Stimulated activated memory B cell treated with anti-CD40 and anti-IgM and Interleukin-4, amounts not matched to agents 10 μg/mL and 1 μg/mL and 100 μg/mL, for 72 hours (primary cell): Measurements from ENCODE around the gene PLSCR2.
"Not testable (repeated sequence)": the region's sequence is repeated elsewhere in the genome, so short reads cannot be mapped to it uniquely, and the experiment has no call there.

Experiments used
- ATAC-seq: fragments of 150-1000 bp; cut with Tn5 transposase; 2 replicates; pipeline ENCODE4 v1.10.0; 2021
- H3K27ac Mint-ChIP-seq: one replicate; pipeline ENCODE4 v1.8.0; 2022; ENCODE audit warnings: mild to moderate bottlenecking, mixed read lengths
- H3K27me3 Mint-ChIP-seq: one replicate; pipeline ENCODE4 v1.8.0; 2022; ENCODE audit warnings: mixed read lengths
- H3K36me3 Mint-ChIP-seq: one replicate; pipeline ENCODE4 v1.8.0; 2022; ENCODE audit warnings: mixed read lengths
- H3K4me1 Mint-ChIP-seq: one replicate; pipeline ENCODE4 v1.8.0; 2022; ENCODE audit warnings: mixed read lengths
- H3K4me3 Mint-ChIP-seq: one replicate; pipeline ENCODE4 v1.8.0; 2022; ENCODE audit warnings: mild to moderate bottlenecking, moderate library complexity, mixed read lengths
- H3K9me3 Mint-ChIP-seq: one replicate; pipeline ENCODE4 v1.8.0; 2022; ENCODE audit warnings: mixed read lengths

The PLSCR2 gene

DNA sequence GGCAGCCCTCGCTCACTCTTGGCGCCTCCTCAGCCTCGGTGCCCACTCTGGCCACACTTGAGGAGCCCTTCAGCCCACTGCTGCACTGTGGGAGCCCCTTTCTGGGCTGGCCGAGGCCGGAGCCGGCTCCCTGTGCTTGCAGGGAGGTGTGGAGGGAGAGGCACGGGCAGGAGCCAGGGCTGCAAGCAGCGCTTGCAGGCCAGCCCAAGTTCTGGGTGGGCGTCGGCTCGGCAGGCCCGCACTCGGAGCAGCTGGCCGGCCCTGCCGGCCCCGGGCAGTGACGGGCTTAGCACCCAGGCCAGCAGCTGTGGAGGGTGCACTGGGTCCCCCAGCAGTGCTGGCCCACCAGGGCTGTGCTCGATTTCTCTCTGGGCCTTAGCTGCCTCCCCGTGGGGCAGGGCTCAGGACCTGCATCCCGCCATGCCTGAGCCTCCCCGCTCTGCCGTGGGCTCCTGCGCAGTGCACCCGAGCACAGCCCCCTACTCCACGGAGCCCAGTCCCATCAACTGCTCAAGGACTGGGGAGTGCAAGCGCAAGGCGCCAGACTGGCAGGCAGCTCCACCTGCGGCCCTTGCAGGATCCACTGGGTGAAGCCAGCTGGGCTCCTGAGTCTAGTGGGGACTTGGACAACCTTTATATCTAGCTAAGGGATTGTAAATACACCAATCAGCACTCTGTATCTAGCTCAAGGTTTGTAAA, 27.9 kb upstream of the PLSCR2 start:
- H3K9me3 Mint-ChIP-seq, ATAC-seq, H3K36me3 Mint-ChIP-seq, H3K4me1 Mint-ChIP-seq, H3K27ac Mint-ChIP-seq, H3K4me3 Mint-ChIP-seq: not testable (repeated sequence)
- peaks cover 34% of the 10 kb centered on the region for H3K27me3 Mint-ChIP-seq

DNA sequence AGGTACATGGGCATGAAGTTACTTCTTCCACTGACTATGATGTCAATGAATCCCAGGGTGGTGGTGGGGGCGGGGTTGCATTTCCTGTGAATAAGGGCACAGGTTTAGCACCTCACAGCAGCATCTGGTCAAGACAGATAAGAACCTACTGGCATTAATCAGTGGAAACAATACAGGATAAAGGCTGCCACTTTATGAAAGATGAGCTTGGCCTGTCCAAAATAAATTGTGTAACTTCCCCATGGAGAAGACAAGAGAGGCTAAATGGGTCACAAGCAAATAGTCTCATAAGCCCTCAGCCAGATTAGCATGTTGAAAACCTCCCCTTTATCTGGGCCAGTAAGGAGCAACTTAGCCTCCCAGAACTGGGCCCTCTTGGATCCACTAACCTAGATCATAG, 27.4 kb upstream of the PLSCR2 start:
- H3K27ac Mint-ChIP-seq, result no peak overlapping the region
- peaks cover 39% of the 10 kb centered on the region for H3K27me3 Mint-ChIP-seq
- H3K9me3 Mint-ChIP-seq, result peaks cover 6% of the 10 kb centered on the region
- no peak for ATAC-seq
- no peaks in the 10 kb centered on the region for H3K4me1 Mint-ChIP-seq
- H3K36me3 Mint-ChIP-seq, result peaks cover 5% of the 10 kb centered on the region
- no peak overlapping the region for H3K4me3 Mint-ChIP-seq

DNA sequence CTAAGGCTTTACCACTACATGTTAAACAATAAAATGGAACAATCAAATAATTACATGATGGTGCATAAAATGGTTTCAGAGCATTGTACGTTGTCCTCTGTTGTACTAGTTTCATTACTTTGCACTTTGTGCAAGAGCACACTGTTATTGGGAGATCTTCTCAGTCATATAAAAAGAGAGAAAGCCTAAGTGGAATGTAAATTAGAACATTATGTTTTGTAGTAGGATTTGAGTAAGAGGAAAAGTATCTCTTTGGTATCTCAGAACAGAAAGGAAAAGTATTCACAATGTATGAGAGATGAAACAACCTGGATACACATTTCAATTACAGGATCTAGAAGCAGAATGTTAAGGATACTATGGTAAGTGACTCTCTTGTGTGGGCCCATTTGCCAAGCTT, 26.9 kb upstream of the PLSCR2 start:
- Mint-ChIP-seq H3K36me3 (peaks cover 5% of the 10 kb centered on the region), H3K4me3 (no peak overlapping the region), H3K27ac (no peak overlapping the region), H3K4me1 (no peaks in the 10 kb centered on the region), H3K27me3 (peaks cover 39% of the 10 kb centered on the region), H3K9me3 (peaks cover 6% of the 10 kb centered on the region)
- ATAC-seq, result no peak

DNA sequence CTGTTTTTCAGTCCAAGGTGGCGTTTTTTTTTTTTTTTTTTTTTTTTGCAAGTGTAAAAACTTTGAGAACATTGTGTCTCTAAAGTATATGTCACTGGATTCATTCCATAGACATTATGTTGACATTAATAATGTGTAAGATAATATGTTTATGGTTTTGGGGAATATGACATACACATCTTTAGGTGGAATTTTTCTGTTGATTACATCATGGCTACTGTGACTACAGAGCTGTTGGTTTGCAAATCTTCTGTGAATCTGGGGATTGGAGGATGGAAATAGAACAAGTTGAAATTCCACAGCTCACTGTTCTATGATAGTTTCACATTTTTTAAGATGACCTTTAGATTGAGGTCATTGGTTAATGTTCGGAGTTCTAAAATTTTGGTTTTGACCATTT, 24.4 kb upstream of the PLSCR2 start:
- Mint-ChIP-seq H3K27me3 (peaks cover 39% of the 10 kb centered on the region), H3K9me3 (peaks cover 11% of the 10 kb centered on the region), H3K27ac (no peak overlapping the region), H3K4me1 (no peaks in the 10 kb centered on the region), H3K36me3 (peaks cover 5% of the 10 kb centered on the region), H3K4me3 (no peak overlapping the region)
- no peak for ATAC-seq

DNA sequence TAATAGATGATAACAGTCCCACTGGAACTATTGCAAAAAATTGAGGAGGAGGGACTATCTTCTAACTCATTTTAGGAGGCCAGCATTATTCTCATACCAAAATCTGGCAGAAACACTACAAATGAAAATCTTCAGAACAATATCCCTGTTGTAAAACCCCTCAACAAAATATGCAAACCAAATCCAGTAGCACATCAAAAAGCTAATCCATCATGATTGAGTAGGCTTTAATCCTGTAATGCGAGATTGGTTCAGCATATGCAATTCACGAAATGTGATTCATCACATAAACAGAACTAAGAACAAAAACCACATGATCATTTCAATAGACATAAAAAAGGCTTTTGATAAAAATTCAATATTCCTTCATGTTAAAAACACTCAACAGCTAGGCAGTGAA, 23.9 kb upstream of the PLSCR2 start:
- ATAC-seq, result no peak
- Mint-ChIP-seq H3K4me1 (no peaks in the 10 kb centered on the region), H3K27ac (no peak overlapping the region), H3K4me3 (no peak overlapping the region), H3K27me3 (peaks cover 39% of the 10 kb centered on the region), H3K36me3 (peaks cover 5% of the 10 kb centered on the region), H3K9me3 (peaks cover 12% of the 10 kb centered on the region)

DNA sequence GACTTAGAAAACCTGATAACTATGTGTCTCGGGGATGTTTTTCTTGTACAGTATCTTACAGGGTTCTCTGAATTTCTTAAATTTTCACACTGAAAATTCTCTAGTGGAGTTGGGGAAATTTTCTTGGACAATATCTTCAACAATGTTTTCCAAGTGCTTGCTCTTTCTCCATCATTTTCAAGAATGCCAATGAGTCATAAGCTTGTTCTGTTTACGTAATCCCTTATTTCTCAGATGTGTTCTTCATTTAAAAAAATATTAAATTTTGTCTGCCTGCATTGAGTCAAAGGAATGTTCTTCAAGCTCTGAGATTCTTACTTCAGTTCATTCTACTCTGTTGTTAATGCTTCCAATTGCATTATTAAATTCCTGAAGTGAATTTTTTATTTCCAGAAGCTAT, 21.9 kb upstream of the PLSCR2 start:
- peaks cover 5% of the 10 kb centered on the region for H3K36me3 Mint-ChIP-seq
- no peaks in the 10 kb centered on the region for H3K4me1 Mint-ChIP-seq
- peaks cover 15% of the 10 kb centered on the region for H3K9me3 Mint-ChIP-seq
- H3K27me3 Mint-ChIP-seq, result peaks cover 33% of the 10 kb centered on the region
- no peak for ATAC-seq
- no peak overlapping the region for H3K27ac Mint-ChIP-seq
- no peak overlapping the region for H3K4me3 Mint-ChIP-seq

DNA sequence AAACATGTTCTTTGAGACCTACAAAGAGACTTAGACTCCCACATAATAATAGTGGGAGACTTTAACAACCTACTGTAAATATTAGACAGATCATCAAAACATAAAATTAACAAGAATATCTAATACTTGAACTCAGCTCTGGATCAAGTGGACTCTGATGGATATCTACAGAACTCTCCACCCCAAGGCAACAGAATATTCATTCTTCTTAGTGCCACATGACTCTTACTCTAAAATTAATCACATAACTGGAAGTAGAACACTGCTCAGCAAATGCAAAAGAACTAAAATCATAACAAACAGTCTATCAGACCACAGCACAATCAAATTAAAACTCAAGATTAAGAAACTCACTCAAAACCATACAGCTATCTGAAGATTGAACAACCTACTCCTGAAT, 15.9 kb upstream of the PLSCR2 start:
- Mint-ChIP-seq H3K4me1 (no peaks in the 10 kb centered on the region), H3K27me3 (peaks cover 25% of the 10 kb centered on the region), H3K9me3 (peaks cover 18% of the 10 kb centered on the region), H3K27ac (no peak overlapping the region), H3K4me3 (no peak overlapping the region), H3K36me3 (peaks cover 8% of the 10 kb centered on the region)
- ATAC-seq, result no peak

DNA sequence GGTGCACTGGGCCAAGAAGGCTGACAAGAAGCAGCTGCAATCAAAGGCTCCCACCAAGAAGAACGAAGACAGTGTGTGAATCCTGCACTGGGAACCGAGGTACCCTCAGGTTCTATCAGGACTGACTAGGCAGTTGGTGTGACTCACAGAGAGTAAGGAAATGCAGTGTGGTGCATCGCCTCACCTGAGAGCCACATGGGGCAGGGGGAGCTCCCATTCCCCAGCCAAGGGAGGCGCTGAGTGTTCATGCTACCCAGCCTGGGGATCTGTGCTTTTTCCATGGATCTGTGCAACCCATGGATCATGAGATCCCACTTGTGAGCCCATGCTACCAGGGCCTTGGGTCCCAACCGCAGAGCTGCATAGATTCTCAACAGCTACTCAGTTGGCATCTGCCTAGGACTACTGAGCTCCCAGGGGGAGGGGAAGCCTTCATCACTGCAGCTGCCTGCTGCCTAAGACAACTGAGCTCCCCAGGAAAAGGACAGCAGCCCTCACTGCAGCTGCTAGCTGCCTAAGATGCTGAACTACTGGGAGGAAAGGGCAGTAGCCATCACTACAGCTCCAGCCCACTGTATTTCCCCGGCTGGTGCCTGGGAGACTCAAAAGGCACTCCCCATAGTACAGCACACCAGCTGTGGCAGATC, 6.9 kb upstream of the PLSCR2 start:
- peaks cover 3% of the 10 kb centered on the region for H3K9me3 Mint-ChIP-seq
- no peak for ATAC-seq
- no peak overlapping the region for H3K4me3 Mint-ChIP-seq
- H3K4me1 Mint-ChIP-seq, result no peaks in the 10 kb centered on the region
- peaks cover 31% of the 10 kb centered on the region for H3K27me3 Mint-ChIP-seq
- H3K36me3 Mint-ChIP-seq, result no peaks in the 10 kb centered on the region
- no peak overlapping the region for H3K27ac Mint-ChIP-seq

DNA sequence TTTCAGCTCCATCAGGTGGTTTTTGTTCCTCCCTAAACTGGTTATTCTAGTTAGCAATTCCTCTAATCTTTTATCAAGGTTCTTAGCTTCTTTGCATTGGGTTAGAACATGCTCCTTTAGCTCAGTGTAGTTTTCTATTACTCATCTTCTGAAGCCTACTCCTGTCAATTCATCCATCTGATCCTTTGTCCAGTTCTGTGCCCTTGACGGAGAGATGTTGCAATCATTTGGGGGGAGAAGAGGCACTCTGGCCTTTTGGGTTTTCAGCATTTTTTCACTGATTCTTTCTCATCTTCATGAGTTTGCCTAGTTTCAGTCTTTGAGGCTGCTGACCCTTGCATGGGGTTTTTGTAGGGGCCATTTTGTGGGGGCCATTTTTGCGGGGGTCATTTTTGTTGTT, 5.6 kb upstream of the PLSCR2 start:
- H3K36me3 Mint-ChIP-seq, H3K27ac Mint-ChIP-seq, ATAC-seq, H3K4me1 Mint-ChIP-seq, H3K4me3 Mint-ChIP-seq, H3K9me3 Mint-ChIP-seq: not testable (repeated sequence)
- H3K27me3 Mint-ChIP-seq, result peaks cover 25% of the 10 kb centered on the region

DNA sequence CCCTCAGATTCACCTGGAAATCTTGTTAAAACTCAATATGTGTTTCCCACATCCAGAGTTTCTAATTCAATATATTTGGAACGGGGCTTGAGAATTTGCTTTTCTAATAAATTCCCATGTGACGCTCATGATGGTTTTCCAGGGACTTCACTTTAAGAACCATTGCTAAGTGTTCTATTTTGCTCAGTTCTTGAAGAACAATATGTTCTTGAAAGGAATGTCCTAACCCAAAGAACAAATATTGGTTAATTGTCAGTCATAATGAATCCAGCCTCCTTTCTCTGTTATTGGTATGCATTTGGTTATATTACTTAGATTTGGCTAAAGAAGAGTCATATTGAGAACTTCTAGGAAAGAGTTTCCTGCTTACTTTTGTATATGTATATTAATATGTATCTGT, 4.4 kb upstream of the PLSCR2 start:
- Mint-ChIP-seq H3K36me3 (no peaks in the 10 kb centered on the region), H3K9me3 (no peaks in the 10 kb centered on the region), H3K27me3 (peaks cover 13% of the 10 kb centered on the region), H3K27ac (no peak overlapping the region), H3K4me1 (peaks cover 17% of the 10 kb centered on the region), H3K4me3 (no peak overlapping the region)
- no peak for ATAC-seq

DNA sequence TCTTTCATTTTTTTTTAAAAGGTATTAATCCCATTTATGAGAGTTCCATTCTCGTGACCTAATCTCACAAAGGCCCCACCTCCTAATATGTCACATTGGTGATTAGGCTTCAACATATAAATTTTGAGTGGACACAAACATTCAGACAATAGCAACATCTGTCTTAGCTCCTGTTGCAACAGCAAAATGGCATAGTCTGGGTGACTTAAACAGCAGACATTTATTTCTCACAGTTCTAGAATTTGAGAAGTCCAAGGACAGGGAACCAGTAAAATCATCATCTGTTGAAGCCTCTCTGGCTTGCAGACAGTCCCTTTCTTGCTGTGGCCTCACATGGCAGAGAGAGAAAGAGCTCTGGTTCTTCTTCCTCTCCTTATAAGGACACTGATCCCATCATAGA, 3.2 kb upstream of the PLSCR2 start:
- no peak overlapping the region for H3K4me3 Mint-ChIP-seq
- H3K4me1 Mint-ChIP-seq, result peaks cover 17% of the 10 kb centered on the region

DNA sequence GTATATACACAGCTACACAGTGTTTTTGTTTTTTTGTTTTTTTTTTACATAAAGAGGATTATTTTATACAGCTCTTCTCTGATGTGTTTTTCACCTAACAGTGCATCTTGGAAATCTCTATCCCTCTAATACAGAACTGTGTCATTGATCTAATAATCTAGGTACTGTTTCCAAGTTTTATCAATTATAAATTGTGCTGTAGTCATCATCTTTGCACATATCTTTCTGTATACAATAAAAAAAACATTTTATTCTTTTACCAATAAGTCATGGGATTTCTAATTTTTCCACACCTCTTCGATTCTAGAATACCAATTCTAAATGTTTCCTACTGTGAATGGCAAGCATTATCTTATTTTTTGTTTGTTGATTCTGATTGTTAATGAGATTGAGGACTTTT, 1.7 kb upstream of the PLSCR2 start:
- H3K9me3 Mint-ChIP-seq, result no peaks in the 10 kb centered on the region
- no peak overlapping the region for H3K27ac Mint-ChIP-seq
- no peak for ATAC-seq
- H3K4me3 Mint-ChIP-seq, result no peak overlapping the region
- H3K36me3 Mint-ChIP-seq, result no peaks in the 10 kb centered on the region
- H3K27me3 Mint-ChIP-seq, result no peaks in the 10 kb centered on the region
- peaks cover 17% of the 10 kb centered on the region for H3K4me1 Mint-ChIP-seq

More for the DNA sequence above, 3.2 kb upstream of the PLSCR2 start:
- H3K9me3 Mint-ChIP-seq, result no peaks in the 10 kb centered on the region
- no peak for ATAC-seq
- H3K27me3 Mint-ChIP-seq, result peaks cover 2% of the 10 kb centered on the region
- H3K36me3 Mint-ChIP-seq, result no peaks in the 10 kb centered on the region
- H3K27ac Mint-ChIP-seq, result no peak overlapping the region

DNA sequence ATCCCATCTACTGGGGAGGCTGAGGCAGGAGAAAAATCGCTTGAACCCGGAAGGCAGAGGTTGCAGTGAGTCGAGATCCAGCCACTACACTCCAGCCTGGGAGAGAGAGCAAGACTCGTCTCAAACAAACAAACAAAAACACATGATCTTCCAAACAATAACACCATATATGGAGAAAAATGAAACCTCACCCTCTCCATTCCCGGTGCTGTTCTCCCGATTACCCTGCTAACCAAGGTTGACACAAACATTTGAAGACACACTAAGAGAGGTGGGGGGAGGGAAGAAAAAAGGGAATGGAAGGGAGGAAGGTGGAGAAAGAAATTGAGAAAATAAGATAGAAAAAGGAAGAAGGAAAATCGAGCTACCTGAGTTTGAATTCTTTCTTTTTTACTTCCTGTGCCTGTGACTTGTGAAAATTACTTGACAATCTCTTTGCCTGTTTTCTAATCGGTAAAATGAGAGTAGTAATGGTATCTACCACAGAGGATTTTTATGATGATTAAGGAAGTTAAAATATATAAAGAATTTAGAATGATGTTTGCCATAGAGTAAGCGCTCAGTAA, 1.1 kb upstream of the PLSCR2 start:
- Mint-ChIP-seq H3K27ac (no peak overlapping the region), H3K4me3 (peak overlapping the region; percentile 88), H3K36me3 (no peaks in the 10 kb centered on the region), H3K9me3 (no peaks in the 10 kb centered on the region), H3K27me3 (no peaks in the 10 kb centered on the region), H3K4me1 (peaks cover 17% of the 10 kb centered on the region)
- no peak for ATAC-seq

DNA sequence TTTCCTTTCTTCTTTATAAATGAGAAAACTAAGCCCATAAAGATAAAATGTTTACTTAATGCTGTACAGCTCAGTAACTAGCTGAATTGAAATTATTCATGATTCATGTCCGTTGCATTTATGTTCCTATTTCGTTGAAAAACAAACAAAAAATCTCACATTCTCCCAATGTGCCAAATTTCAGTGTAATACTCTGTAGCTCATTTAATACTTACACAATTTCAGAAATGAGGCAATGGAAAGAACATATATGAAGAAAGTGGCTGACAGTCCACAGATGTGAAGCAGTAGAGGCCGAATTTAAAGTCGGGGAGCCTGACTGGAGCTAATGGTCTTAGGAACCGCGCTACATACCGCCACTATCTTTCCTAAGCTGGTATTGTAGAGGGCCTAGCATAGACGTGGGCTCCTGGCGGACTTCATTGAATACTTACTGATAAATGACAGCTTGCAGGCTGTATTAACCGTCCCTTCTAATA, 651 bp downstream of the PLSCR2 start:
- Mint-ChIP-seq H3K36me3 (no peaks in the 10 kb centered on the region), H3K27ac (peak overlapping the region; percentile 87), H3K4me3 (peak overlapping the region; percentile 88), H3K27me3 (no peaks in the 10 kb centered on the region), H3K9me3 (no peaks in the 10 kb centered on the region), H3K4me1 (peaks cover 17% of the 10 kb centered on the region)
- no peak for ATAC-seq

DNA sequence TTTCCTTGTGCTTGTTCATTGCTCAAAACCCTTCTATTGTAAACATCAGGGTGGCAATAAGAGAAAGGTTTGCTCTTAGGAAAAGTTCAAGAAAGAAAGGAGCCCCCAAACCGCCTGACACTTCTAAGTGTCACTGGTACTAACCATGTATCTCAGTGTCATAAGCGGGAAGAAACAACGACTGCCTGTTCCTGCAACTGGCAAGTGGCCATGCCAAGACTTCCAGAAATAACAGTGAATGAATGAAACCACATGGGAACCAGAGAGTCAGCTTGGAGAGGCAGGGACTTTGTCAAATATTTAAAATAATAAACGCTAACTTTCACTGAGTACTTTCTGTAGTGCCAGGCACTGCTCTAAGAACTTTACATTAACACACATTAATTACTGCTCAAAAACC, 1.1 kb downstream of the PLSCR2 start:
- ATAC-seq, result no peak
- no peaks in the 10 kb centered on the region for H3K36me3 Mint-ChIP-seq
- H3K4me1 Mint-ChIP-seq, result peaks cover 17% of the 10 kb centered on the region
- no peaks in the 10 kb centered on the region for H3K27me3 Mint-ChIP-seq
- no peak overlapping the region for H3K4me3 Mint-ChIP-seq
- H3K27ac Mint-ChIP-seq, result peak overlapping the region; percentile 87
- no peaks in the 10 kb centered on the region for H3K9me3 Mint-ChIP-seq

DNA sequence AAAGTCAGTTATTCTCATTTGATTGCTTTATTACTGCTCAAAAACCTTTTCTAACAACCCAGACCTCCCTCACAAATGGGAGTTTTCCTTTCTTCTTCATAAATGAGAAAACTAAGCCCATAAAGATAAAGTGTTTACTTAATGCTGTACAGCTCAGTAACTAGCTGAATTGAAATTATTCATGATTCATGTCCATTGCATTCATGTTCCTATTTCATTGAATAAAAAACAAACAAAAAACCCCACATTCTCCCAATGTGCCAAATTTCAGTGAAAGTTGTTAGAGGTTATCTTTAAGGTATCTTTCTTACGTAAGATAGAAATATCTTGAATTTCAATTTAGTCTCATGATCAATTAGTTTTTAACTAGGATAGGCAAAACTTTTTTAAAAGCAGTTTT, 2.8 kb downstream of the PLSCR2 start:
- H3K27ac Mint-ChIP-seq, result no peak overlapping the region
- peaks cover 17% of the 10 kb centered on the region for H3K4me1 Mint-ChIP-seq
- no peaks in the 10 kb centered on the region for H3K9me3 Mint-ChIP-seq
- no peak overlapping the region for H3K4me3 Mint-ChIP-seq
- H3K27me3 Mint-ChIP-seq, result no peaks in the 10 kb centered on the region
- no peak for ATAC-seq
- no peaks in the 10 kb centered on the region for H3K36me3 Mint-ChIP-seq
